T follicular helper cell (primary cell): Measurements from ENCODE around the gene GNAZ.

Source experiments
- DNase-seq: peaks from one replicate; pipeline ENCODE4 v3.0.0-alpha.2; 2020; ENCODE audit warnings: low read depth

The GNAZ gene

GRCh38 chr22:23119494-23120414 is 49.4 kb downstream of the GNAZ start:
- DNase-seq = peak; percentile 51

DNA sequence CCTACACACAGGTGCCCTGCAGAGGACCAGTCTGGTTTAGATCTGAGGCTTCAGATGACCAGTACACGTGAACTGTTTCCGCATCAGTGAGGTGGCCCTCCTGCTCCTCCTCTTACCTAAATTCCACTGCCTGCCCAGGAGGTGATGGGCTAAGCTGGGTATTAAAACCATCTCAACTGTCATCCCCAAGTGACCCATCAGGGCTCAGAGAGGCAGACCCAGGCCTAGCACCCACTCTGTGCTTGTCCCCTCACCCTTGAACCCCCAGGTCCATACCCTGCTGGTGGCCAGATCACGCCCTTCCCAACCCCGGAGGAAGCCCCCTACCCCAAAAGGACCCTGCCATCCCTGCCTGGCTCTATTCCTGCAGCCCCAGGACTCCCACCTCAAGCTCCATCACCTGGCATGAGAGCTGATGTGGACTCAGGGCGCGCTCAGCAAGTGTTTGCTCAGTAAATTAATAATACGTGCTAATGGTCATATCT is 50.1 kb downstream of the GNAZ start:
- DNase-seq = no peak

- DNase-seq = no peak
Measured at GRCh38 chr22:23121000-23121421, 50.7 kb downstream of the GNAZ start.

- DNase-seq = no peak
Measured at GRCh38 chr22:23121424-23121823, 51.1 kb downstream of the GNAZ start.

DNA sequence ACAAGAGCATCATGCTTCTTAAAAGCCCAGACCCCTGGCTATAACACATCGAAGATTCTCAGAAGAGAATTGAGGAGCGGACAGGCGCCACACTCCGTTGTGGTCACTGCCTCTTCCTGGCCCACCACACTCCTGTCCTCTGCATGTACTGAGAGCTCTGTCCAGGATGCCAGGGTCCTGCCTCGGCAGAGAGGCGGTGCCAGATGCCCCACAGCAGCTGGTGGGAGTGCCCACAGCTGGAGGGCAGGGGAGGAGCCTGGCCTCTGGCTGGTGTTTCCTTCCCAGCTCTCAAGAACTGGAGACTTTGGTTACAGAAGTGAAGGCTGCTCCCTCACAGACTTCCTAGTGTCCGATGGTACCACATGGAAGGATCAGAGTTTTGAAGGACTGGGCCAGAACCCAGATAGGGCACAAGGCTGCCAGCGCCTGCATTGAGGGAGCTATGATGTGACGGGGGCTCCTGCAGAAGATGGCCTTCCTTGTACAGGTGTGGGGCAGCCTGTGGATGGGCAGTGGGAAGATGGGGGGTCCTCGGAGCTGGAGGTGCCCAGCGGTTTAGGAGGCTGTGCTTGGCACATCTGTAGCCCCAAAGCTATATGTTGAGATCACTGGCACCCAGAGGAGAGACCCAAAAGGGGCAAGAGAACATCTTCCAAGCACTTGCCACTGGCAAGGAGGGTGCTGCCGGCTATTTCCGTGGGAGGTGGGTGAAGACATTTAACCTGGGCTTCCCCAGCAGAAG is 52.1 kb downstream of the GNAZ start:
- DNase-seq = no peak

GRCh38 chr22:23122992-23123803 is 52.9 kb downstream of the GNAZ start:
- no peak for DNase-seq

DNA sequence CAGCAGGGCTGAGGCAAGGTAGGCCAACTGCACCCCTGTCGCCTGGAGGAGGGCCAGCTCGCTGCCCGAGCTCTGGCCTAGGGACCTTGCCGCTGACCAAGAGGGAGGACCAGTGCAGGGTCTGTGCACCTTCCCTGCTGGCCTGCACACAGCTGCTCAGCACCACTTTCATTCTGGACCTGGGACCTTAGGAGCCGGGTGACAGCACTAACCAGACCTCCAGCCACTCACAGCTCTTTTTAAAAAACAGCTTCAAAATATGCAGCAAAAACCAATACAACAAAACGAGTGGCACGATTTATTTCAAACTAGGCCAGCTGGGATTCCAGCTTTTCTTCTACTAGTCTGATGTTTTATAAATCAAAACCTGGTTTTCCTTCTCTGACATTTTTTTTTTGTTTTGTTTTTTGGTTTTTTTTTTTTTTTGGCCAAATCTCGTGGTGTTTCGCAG is 53.5 kb downstream of the GNAZ start:
- DNase-seq = no peak

GRCh38 chr22:23124611-23125511 is 54.5 kb downstream of the GNAZ start:
- no peak for DNase-seq

GRCh38 chr22:23125512-23126103 is 55.3 kb downstream of the GNAZ start:
- no peak for DNase-seq

GRCh38 chr22:23126165-23127054 is 56.1 kb downstream of the GNAZ start:
- no peak for DNase-seq

- DNase-seq = no peak
Measured at GRCh38 chr22:23127055-23127756, 56.9 kb downstream of the GNAZ start.

DNA sequence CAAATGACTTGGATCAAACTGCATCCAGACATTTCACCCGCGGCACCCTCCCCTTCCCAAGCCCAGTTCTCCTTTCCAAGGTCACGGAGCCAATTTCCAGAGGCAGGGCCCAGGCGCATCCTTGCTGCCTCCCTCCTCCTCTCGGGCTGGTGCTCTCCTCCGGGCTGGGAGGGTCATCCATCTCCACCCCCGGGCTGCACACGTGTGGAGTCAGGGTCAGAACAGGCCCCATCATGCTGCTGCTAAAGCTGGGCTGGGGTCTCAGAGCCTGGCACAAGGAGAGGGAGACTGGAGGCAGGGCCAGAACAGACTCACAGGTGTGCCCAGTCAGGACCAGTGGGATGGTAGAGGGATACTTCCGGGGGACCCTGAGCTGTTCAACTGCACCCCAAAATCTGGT is 57.5 kb downstream of the GNAZ start:
- no peak for DNase-seq

GRCh38 chr22:23128269-23129108 is 58.2 kb downstream of the GNAZ start:
- DNase-seq = peak; percentile 65

GRCh38 chr22:23129149-23129548 is 58.8 kb downstream of the GNAZ start:
- no peak for DNase-seq

DNA sequence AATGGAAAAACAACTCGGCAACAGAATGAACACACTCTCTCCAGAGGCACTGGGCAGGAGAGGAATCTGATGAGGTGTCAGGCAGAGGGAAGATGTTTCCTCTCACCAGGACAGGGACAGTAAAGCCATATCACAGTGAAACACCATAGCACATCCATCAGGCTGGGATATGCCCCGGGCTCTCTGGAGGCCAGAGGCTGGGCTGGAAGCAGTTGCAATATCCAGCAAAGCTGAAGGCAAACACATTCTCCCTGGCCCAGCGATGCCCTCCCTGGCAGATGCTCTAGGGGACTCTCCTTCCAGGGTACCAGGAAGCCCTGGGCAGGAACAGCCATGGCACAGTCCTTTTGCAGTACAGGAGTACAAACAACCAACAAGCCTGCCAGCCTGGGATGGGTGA is 60.4 kb downstream of the GNAZ start:
- DNase-seq = no peak

- DNase-seq = no peak
Measured at GRCh38 chr22:23131931-23132330, 61.6 kb downstream of the GNAZ start.

DNA sequence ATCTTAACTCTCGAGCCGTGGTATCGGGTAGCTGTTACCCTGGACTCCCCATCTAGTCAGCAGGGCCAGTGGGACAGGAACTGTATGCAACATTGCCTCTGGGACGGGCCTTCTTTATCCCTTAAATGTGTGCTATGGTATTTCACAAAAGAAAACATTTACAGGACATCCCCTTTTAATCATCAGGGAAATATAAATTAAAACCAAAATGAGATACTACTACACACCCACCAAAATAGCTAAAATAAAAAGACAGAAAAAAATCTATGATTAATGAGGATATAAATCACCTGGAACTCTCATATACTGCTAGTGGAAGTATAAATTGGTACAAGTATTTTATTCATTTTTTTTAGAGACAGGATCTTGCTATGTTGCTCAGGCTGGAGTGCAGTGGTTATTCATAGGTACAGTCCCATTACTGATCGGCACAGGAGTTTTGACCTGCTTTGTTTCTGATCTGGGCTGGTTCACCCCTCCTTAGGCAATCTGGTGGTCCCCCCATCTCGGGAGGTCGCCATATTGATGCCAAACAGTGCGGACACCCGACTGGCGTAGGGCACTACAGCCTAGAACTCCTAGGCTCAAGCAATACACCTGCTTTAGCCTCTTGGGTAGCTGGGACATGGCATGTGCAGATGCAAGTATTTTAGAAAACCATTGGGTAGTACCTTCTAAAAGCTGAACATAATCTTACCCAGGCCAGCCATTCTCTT is 62.2 kb downstream of the GNAZ start:
- no peak for DNase-seq
